8988T (cell line): ENCODE results near the gene ARL14EP.

Experiments
- DNase-seq: peaks from one replicate; pipeline ENCODE4 v3.0.0; 2011

The ARL14EP gene

DNA sequence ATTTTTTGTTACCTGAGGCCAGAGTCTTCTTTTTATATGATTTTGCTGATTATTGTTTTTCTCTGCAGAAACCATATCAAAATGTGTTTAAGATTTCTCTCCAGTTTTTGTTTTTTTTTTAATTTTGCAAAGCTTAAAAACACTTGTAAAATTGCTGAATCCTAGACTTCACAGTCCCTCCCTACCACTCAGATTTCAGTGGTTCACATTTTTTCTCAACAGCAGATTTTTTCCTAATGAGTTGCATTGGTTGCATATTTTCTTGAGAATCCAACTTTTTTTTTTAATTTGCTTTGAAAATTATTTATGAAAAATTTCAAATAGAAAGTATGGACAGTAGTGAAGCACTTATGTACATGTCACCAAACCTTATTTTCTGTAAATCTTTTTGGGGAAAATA, 5.8 kb downstream of the ARL14EP start:
- no peak for DNase-seq

GRCh38 chr11:30329150-30329940, 6.4 kb downstream of the ARL14EP start:
- no peak for DNase-seq

DNA sequence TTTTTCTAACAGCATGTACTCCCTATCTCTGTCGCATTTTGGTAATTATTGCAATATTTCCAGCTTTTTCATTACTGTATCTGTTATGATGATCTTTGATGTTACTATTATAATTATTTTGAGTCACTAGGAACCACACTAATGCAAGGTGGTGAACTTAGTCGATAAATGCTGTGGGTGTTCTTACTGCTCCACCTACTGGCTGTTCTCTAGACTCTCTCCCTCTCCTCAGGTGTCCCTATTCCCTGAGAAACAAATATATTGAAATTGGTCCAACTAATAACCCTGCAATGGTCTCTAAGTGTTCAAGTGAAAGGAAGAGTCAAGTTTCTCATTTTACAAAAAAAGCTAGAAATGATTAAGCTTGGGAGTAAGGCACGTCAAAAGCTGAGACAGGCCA, 10.5 kb downstream of the ARL14EP start:
- DNase-seq = no peak

GRCh38 chr11:30342736-30343166, 19.8 kb downstream of the ARL14EP start:
- no peak for DNase-seq

DNA sequence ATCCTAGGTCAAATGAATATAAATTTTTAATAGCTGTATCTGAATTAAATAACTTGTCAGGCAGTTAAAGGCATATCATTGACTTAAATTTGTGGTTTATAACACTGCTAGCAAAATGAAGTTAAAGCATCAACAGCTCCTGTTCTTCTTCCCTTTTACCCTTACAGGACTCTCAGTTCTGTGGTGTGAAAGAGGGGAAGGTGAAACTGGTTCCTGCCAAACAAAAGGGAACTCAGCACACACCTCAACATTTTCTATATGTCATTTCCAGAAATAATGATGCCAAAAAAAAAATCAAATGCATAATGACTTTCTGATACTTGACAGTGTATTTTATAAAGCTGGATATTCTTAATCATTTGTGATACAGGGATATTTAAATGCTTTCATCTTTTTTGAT, 21.2 kb downstream of the ARL14EP start:
- DNase-seq = no peak

DNA sequence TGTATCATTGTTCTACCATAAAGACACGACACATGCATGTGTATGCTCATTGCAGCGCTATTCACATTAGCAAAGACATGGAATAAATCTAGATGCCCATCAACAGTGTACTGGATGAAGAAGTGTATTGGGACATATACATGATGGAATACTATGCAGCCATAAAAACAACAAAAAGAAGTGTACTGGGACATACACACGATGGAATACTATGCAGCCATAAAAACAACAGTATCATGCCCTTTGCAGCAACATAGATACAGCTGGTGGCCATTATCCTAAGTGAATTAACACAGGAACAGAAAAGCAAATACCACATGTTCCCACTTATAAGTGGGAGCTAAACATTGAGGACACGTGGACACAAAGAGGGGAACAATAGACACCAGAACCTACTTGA, 22.7 kb downstream of the ARL14EP start:
- no peak for DNase-seq

DNA sequence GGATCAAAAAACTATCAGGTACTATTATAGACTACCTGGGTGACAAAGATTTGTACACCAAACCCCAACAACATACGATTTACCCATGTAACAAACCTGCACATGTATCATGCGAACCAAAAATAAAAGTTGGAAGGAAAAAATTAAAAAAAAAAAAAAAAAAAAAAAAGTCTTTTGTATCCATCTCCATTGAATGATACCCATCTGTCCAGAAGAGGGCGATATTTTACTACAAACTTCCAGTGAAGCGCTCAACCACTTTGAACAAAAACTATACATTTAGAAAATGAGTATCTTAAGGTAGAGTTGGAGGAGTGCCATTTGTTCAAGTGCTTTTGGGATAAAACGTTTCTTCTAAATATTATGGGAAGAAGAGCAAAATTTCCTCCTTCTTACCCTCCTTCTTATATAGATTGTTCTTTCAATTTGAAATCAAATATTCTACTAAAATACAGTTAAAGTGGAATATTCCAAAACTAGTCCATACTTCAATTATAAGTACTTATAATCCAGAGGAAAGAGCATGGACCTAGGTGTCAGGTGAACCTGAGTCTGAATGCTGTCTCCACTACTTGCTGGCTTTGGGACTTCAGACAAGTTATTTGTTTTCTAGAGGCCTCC, 23.3 kb downstream of the ARL14EP start:
- no peak for DNase-seq

GRCh38 chr11:30348035-30348434, 25.1 kb downstream of the ARL14EP start:
- DNase-seq = no peak

DNA sequence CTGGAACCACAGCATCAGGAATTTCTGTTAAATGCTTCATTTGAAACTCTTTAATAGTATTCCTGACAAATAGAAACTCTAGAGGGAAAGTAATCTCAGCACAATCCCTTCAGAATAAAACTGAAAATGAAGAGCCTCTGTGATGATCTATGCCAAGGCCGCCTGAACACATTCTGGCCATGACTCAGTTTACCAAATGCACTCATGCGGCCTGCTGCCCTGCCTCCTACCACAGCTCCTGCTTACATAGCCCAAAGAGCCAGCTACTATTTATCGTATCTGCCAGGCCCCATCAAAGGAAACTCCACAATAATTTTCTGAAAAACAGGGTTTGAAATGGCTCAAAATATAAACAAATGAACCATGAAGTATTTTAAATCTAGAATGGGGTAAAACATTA, 27.0 kb downstream of the ARL14EP start:
- no peak for DNase-seq

DNA sequence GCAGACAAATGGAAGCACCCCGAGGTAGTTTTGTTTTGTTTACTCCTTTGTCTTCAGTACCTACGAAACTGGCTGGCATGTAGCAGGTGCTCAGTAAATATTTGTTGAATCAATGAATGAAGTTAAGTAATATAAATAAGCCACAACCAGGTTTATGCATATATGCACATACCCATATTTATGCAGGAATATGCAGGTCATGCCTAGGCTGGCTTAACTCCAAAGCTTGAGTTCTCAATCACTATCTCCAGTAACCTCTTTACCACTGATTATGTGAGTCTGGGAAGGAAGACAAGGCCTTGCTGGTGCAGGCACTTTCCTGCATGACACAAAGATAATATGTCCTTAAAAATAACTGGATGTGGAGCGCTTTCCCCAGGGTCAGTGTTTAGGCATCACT, 27.5 kb downstream of the ARL14EP start:
- no peak for DNase-seq

DNA sequence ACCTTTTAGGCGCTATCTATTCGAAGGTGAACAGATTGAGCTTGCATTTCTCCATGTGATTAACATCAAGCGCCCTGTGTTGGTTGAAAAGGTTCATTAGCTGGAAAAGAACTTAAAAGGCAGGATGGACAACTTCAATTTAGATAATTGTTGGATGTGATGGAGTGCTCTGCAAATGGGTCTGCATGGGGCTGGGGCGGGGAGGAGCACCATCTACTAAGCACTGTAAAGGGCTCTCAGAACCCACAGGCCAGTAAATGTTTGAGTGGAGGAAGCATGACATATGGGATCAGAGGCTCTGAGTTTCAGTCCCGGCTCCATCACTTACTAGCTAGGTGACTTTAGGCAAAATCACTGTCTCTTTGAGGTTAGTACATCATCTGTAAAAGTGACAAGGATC, 28.2 kb downstream of the ARL14EP start:
- DNase-seq = no peak

DNA sequence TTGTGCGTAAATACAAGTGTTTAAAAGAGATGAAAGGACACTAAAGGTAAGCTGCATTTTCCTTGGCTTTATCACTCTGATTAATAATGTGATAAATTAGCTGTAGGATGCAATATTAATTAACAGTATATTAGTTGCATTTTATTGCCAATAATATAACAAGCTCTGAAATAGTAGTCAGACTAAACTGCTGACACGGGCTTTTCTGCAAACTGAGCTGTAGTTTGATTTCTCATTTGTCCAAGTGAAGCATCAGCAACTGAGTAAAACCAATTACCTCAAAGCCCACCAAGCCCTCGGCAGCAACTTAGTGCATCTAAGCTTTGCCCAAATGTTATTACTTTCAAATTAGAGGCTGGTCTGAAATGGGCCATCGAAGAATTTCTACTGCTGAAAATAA, 33.5 kb downstream of the ARL14EP start:
- DNase-seq = no peak

- DNase-seq = no peak
Measured at GRCh38 chr11:30357872-30358271, 35.0 kb downstream of the ARL14EP start.

GRCh38 chr11:30358536-30358935, 35.6 kb downstream of the ARL14EP start:
- no peak for DNase-seq

DNA sequence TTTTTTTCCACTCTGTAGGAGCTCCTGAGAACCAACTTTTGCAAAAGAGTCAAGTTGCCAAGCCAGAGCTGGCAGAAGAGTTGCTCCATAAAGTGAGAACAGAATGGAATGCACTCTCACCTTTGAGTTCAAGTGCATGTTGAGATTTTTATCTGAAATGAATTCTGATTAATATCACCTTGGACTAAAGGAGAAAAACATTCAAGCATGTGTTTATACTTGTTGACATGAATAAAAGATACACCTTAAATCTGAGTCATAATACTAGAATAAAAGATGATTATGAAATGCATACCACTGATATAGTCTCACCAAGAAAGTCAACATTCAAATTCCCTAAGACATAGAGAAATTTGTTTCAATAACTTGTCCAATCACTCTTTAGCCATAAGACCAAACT, 37.8 kb downstream of the ARL14EP start:
- DNase-seq = no peak

- no peak for DNase-seq
Measured at GRCh38 chr11:30364139-30364836, 41.4 kb downstream of the ARL14EP start.

GRCh38 chr11:30364837-30365482, 42.1 kb downstream of the ARL14EP start:
- DNase-seq = no peak

GRCh38 chr11:30365793-30366517, 43.1 kb downstream of the ARL14EP start:
- DNase-seq = no peak

DNA sequence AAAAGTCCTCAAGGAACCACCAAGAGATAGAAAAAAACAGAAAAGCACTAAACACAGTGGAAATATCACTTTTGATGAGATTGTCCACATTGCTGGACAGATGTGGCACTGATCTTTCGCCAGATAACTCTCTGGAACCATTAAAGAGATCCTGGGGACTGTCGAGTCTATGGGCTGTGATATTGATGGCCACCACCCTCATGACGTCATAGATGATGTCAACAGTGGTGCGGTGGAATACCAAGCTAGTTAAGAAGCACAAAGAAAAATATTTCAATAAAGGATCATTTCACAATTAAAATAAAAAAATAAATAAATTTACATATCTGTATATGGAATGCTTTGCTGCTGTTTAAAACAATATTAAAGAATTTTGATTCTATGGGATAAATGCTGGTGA, 45.5 kb downstream of the ARL14EP start:
- DNase-seq = no peak

GRCh38 chr11:30370164-30370563, 47.3 kb downstream of the ARL14EP start:
- DNase-seq = no peak

GRCh38 chr11:30377347-30377746, 54.4 kb downstream of the ARL14EP start:
- DNase-seq = no peak

DNA sequence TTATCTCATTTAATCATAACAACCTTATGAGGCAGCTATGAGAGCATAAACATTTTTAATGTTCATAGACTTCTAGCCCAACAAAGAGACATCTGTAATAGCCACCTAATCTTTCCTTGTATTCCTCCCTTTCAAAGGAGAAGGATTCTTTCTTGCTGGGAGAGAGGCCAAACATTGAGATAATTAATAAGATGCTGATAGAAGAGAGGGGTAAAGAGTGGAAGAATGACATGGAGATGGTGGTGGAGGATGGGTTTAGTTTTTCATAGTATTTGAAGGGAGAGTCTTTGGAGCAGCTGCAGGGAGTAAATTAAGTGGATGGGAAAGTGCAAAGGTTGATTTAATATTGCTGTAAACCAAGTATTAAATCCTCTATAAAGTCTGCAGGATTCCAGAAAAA, 57.9 kb downstream of the ARL14EP start:
- DNase-seq = no peak

DNA sequence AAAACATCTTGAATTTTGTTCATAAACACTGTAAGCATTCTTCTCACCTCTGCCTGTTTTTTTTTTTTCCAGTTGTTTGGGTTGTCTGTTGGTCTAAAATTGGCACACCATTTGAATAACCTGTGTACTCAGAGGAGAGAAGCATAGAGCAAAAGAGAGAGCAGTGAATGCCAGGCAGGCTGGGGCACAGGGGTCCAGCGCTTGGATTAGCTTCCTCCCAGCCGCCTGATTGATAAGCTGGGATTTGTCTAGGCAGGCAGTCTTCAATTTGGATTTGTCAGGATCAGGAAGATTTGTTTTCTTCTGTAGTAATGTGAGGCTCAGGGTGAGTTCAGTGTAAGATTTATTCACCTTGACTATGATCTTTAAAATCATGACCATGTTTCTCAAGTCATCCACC, 59.0 kb downstream of the ARL14EP start:
- no peak for DNase-seq
